ENCODE data around the gene GNB1.

The GNB1 gene

DNA sequence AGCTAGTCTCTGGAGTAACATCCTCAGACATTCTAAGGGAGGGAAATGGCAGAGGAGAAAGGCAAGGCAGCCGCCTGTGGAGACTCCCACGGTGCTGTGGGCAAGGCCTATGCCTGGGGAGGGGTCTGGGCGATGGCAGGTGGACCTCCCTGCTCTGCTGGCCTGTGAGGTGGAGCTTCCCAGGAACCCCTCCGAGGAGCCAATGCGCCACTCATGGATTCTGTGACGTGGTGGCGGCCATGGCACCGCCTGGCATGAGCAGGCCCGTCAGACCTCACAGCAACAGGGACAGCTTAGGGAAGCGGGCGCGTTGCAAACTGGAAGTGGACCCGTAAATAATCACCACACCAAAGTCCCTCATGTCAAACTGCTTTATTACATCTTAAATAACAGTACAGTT, 106.0 kb downstream of the GNB1 start:
- no peak for DNase-seq (ENCODE audit: low read depth, low spot score)

- DNase-seq (ENCODE audit: low read depth, low spot score) = no peak
These were observed 107.6 kb downstream of the GNB1 start for GRCh38 chr1:1783320-1783719.

DNA sequence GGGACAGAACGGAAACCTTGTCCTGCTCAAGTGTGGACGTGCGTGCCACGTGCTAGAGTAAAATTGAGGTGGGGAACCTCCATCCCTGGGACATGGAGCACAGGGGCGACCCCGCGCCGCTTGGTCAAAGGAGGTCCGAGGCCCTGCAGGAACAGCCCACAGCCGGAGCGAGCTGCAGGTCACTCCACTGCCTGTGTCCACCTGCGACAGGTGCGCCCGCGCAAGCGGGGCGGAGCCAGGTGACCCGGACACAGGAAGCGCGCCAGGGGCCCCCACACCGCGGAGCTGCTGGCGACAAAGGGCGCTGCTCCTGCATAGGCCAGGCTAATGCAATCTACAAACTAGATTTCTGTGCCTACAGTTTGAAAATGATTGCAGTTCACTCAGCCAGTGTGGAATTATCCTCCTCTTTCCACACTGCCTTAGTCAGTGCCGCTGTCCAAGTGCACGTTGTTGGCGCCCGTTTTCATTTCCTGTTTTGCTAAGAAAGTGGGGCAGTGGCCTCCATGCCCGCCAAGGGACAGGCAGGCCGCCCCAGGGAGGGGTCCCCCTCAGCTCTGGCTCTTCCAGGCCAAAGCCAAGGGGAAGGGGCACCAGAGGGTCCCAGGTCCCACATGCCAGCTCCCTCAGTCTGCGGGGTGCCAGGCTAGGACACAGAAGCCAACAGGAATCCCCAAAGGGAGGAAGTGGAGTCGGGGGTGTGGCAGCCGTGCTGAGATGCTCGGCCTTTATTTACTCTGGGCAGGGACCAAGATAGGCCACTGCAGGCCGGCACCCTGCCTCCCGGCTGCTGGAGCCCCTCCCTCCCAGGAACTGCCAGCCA, 108.3 kb downstream of the GNB1 start:
- DNase-seq (ENCODE audit: low read depth, low spot score) = no peak

DNA sequence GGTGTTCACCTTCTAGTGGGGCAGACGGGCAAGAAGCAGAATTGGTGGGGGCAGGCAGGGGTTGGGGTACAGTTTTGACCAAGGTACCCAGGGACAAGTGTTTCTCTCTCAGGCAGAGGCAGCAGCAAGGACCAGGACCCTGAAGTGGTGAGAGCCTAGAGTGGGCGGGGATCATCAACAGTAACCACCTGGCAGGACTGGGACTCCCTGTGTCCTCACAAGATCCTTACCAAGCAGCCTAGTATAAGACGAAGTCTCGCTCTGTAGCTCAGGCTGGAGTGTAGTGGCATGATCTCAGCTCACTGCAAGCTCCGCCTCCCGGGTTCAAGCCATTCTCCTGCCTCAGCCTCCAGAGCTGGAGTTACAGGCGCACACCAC, 109.4 kb downstream of the GNB1 start:
- no peak for DNase-seq (ENCODE audit: low read depth, low spot score)

GRCh38 chr1:1780598-1781525, 110.0 kb downstream of the GNB1 start:
- no peak for DNase-seq (ENCODE audit: low read depth, low spot score)

GRCh38 chr1:1779691-1780597, 110.9 kb downstream of the GNB1 start:
- peak; percentile 21 for DNase-seq (ENCODE audit: low read depth, low spot score)

DNA sequence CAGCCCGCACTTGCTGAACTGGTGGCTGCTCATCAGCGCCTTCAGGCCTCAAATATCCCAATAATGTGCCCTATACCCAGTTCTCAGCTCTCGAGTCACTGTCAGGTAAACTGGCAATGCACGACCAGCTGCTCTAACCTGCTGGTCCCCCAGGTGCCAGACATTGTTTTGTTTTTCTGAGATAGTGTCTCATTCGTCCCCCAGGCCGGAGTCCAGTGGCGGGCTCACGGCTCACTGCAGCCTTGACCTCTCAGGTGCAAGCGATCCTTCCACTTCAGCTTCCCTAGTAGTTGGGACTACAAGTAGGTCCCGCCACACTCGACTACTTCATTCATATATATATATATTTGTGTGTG, 111.6 kb downstream of the GNB1 start:
- DNase-seq (ENCODE audit: low read depth, low spot score) = no peak

GRCh38 chr1:1778663-1779319, 112.1 kb downstream of the GNB1 start:
- DNase-seq (ENCODE audit: low read depth, low spot score) = peak; percentile 37

GRCh38 chr1:1777950-1778662, 112.8 kb downstream of the GNB1 start, which contains the start of gene NADK:
Gene NADK (minus strand): TSS chr1:1778470. CDS start chr1:1765406, 13,064 bp downstream.
- DNase-seq (ENCODE audit: low read depth, low spot score) = peak; percentile 48

GRCh38 chr1:1777583-1777899, 113.3 kb downstream of the GNB1 start:
- no peak for DNase-seq (ENCODE audit: low read depth, low spot score)

- no peak for DNase-seq (ENCODE audit: low read depth, low spot score)
These were observed 114.0 kb downstream of the GNB1 start for GRCh38 chr1:1776672-1777582.

GRCh38 chr1:1775327-1776226, 115.3 kb downstream of the GNB1 start:
- no peak for DNase-seq (ENCODE audit: low read depth, low spot score)

DNA sequence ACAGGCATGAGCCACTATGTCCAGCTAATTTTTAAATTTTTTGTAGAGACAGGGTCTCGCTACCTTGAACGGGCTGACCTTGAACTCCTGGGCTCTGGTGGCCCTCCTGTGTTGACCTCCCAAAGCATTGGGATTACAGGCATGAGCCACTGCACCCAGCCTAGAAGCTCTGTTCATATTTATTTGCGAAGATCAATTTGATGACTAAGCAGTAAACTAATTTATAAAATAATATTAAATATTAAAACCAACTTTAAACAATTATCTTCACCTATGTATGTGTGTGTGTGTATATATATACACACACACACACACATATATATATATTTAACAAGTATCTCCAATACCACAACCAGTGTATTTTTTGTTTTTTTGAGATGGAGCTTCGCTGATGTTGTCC, 117.0 kb downstream of the GNB1 start:
- DNase-seq (ENCODE audit: low read depth, low spot score) = no peak

DNA sequence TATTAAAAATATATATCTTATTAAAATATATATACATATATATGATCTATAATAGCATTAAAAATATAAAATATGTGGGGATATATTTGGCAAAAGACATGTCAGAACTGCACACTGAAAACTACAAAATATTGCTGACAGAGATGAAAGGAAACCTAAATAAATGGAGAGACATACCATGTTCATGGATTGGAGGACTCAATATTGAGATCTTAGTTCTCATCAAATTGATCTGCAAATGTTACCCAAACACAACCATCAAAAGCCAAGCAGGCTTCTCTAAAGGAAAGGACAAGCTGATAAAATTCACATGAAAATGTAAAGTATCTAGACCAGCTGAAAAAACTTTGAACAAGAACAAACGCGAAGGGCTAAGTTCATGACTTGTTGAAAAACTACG, 119.8 kb downstream of the GNB1 start:
- no peak for DNase-seq (ENCODE audit: low read depth, low spot score)

- DNase-seq (ENCODE audit: low read depth, low spot score) = no peak
These were observed 120.8 kb downstream of the GNB1 start for GRCh38 chr1:1770102-1770501.

- DNase-seq (ENCODE audit: low read depth, low spot score) = no peak
These were observed 122.5 kb downstream of the GNB1 start for GRCh38 chr1:1768249-1768992.

- DNase-seq (ENCODE audit: low read depth, low spot score) = no peak
These were observed 125.9 kb downstream of the GNB1 start for GRCh38 chr1:1764876-1765470.
